OCI-LY1 (cell line): ENCODE results near the gene RNGTT.

ENCODE experiments used
- H2AFZ ChIP-seq: fragments of 200-600 bp; sonication (generic), shearing (Covaris generic); 2 replicates; pipeline ENCODE4 v1.6.0; 2014; ENCODE audit warnings: antibody characterized with exemption, mild to moderate bottlenecking, low read length
- H3F3A ChIP-seq: fragments of 200-600 bp; sonication (generic), shearing (Covaris generic); 2 replicates; pipeline ENCODE4 v1.6.0; 2014; ENCODE audit warnings: mild to moderate bottlenecking, antibody characterized with exemption, low read length, moderate library complexity; ENCODE audit not compliant: insufficient read depth
- H3K27ac ChIP-seq: fragments of 200-600 bp; sonication (generic); 2 replicates; pipeline ENCODE4 v1.5.1; 2014; ENCODE audit warnings: low read length, mixed run types, mild to moderate bottlenecking, low read depth; ENCODE audit not compliant: poor library complexity, severe bottlenecking
- H3K27me3 ChIP-seq: fragments of 200-600 bp; sonication (generic); 2 replicates; pipeline ENCODE4 v1.6.0; 2014; ENCODE audit warnings: antibody characterized with exemption, mild to moderate bottlenecking, low read length, moderate library complexity; ENCODE audit not compliant: insufficient read depth
- H3K36me3 ChIP-seq: fragments of 200-600 bp; sonication (generic); 2 replicates; pipeline ENCODE4 v1.6.1; 2014; ENCODE audit warnings: mild to moderate bottlenecking, antibody characterized with exemption, low read length, moderate library complexity, mixed read lengths; ENCODE audit not compliant: insufficient read depth
- H3K4me1 ChIP-seq: fragments of 200-600 bp; sonication (generic); 2 replicates; pipeline ENCODE4 v1.5.1; 2014; ENCODE audit warnings: mild to moderate bottlenecking, low read length, moderate library complexity; ENCODE audit not compliant: insufficient read depth, severe bottlenecking
- H3K4me2 ChIP-seq: fragments of 200-600 bp; sonication (generic), shearing (Covaris generic); 2 replicates; pipeline ENCODE4 v1.6.1; 2014; ENCODE audit warnings: low read length
- H3K4me3 ChIP-seq: fragments of 200-600 bp; sonication (generic); 2 replicates; pipeline ENCODE4 v1.5.1; 2014; ENCODE audit warnings: low read length, low read depth, mild to moderate bottlenecking, mixed read lengths; ENCODE audit not compliant: poor library complexity, severe bottlenecking
- H3K79me2 ChIP-seq: fragments of 200-600 bp; shearing (Covaris generic); 2 replicates; pipeline ENCODE4 v1.6.1; 2016; ENCODE audit warnings: mixed run types, low read length, mixed read lengths; ENCODE audit not compliant: insufficient read depth
- H3K9ac ChIP-seq: fragments of 200-600 bp; sonication (generic), shearing (Covaris generic); 2 replicates; pipeline ENCODE4 v1.6.1; 2014; ENCODE audit warnings: mild to moderate bottlenecking, low read length, mixed read lengths
- H3K9me2 ChIP-seq: fragments of 200-600 bp; sonication (generic), shearing (Covaris generic); 2 replicates; pipeline ENCODE4 v1.6.1; 2014; ENCODE audit warnings: low read depth, mild to moderate bottlenecking, low read length, mixed read lengths
- H3K9me3 ChIP-seq: fragments of 200-600 bp; shearing (Covaris generic); 2 replicates; pipeline ENCODE4 v1.6.1; 2014; ENCODE audit warnings: low read length, mixed read lengths
- H4K20me1 ChIP-seq: fragments of 200-600 bp; sonication (generic), shearing (Covaris generic); 2 replicates; pipeline ENCODE4 v1.6.0; 2016; ENCODE audit warnings: mild to moderate bottlenecking, low read length; ENCODE audit not compliant: insufficient read depth
- CTCF ChIP-seq: fragments of 200-600 bp; sonication (generic), shearing (Covaris generic); IDR thresholded peaks from 2 replicates; pipeline ENCODE4 v1.5.1; 2017; ENCODE audit warnings: mild to moderate bottlenecking, antibody characterized with exemption, low read length, moderate library complexity, mixed read lengths
- EZH2 ChIP-seq: fragments of 200-600 bp; sonication (generic), shearing (Covaris generic); IDR thresholded peaks from 2 replicates; pipeline ENCODE4 v1.8.0; 2017; ENCODE audit warnings: borderline replicate concordance, mixed run types, mild to moderate bottlenecking, antibody characterized with exemption, low read length, moderate library complexity, mixed read lengths

RNGTT gene

DNA sequence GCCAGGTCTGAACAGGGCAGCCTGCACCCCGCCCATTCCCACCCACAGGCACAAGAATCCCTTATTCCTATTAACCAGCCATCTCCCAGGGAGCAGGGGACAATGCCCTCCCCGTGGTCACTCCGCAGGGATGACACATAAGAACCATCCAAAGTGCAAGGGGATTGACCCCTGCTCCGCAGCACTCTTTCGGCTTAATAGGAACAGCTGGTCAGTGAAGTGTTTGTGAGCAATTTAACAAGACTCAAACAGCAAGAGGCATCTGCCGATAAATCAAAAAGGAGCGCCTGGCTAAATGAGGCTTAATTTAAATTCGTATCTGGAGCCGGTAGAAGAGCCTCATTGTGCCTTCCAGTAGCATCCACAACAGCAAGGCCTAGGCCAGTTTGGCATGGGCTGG lies 389.4 kb downstream of the RNGTT start:
- H3F3A ChIP-seq: no peaks in the 10 kb centered on the region
- H3K9me3 ChIP-seq: peaks cover 8% of the 10 kb centered on the region; the same call in 1 of the 2 replicates
- no peaks in the 10 kb centered on the region for H4K20me1 ChIP-seq
- H3K4me3 ChIP-seq: no peak overlapping the region
- H3K27me3 ChIP-seq: no peaks in the 10 kb centered on the region
- H3K79me2 ChIP-seq: no peaks in the 10 kb centered on the region
- no peak overlapping the region for H3K4me2 ChIP-seq
- TF ChIP-seq EZH2 (no peak), CTCF (no peak)
- H3K4me1 ChIP-seq: no peaks in the 10 kb centered on the region
- H3K9me2 ChIP-seq: no peaks in the 10 kb centered on the region
- no peaks in the 10 kb centered on the region for H3K36me3 ChIP-seq
- H3K9ac ChIP-seq: no peak overlapping the region
- H2AFZ ChIP-seq: no peak overlapping the region
- H3K27ac ChIP-seq: no peak overlapping the region

DNA sequence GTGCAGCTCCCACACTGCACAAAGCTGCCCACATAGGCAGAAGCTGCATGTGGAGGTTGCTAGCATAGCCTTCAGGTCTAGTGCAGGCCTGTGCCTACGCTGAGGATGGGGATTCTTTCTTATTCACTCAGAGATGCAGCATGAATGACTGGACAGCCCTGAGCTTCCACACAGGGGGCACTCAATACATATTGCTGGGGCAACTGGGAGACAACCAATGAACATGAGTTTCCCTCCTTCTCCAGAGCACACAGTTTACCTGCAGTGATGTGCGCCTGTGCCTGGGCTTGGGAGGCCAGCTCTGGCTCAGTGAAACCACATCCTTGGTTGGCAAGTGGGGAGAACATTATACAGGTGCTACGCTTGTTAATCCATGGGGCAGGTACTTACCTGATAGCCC lies 389.9 kb downstream of the RNGTT start:
- Histone ChIP-seq H3K9ac (no peak overlapping the region), H3K27me3 (no peaks in the 10 kb centered on the region), H3K4me3 (no peak overlapping the region), H3K79me2 (no peaks in the 10 kb centered on the region), H3K9me3 (peaks cover 11% of the 10 kb centered on the region; the same call in 1 of the 2 replicates), H3K9me2 (no peaks in the 10 kb centered on the region), H3K4me2 (no peak overlapping the region), H3K36me3 (no peaks in the 10 kb centered on the region), H3K27ac (no peak overlapping the region), H3K4me1 (no peaks in the 10 kb centered on the region), H3F3A (no peaks in the 10 kb centered on the region), H2AFZ (no peak overlapping the region), H4K20me1 (no peaks in the 10 kb centered on the region)
- TF ChIP-seq EZH2: no peak
- no peak for TF ChIP-seq CTCF

DNA sequence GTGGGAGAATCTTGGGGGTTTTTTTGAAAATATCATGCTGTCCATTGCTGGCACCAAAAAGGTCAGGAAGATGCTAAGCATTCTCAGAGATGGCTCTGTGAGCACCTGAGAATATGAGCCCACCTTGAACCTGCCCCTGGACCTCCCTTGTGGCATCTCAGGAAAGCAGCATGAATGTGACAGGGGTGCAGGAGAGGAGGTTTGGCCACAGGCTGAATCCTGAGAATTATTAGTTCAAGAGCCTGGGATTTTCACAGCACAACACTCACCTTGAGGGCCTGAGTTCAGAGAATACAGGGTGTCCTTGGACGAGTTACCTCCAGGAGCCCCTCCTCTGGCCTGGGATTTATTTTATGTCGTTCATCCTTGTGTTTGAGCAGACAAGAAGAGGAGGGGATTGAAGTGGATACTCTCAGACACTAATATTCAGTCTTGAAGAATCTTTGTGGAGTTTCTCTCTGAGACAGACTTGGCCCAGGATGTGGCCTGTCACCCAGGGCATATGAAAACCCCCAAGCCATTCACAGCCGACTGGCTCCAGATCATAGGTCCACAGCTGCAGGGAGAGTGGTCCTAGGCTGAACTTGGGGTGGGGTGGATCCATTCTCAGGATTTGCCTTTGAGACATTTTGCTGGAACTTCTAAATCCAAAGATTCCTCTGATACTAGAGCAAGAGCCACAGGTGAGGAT lies 390.8 kb downstream of the RNGTT start:
- H3K4me3 ChIP-seq: no peak overlapping the region
- H3K27ac ChIP-seq: no peak overlapping the region
- no peaks in the 10 kb centered on the region for H3K9me2 ChIP-seq
- no peaks in the 10 kb centered on the region for H3K36me3 ChIP-seq
- H3F3A ChIP-seq: no peaks in the 10 kb centered on the region
- no peaks in the 10 kb centered on the region for H4K20me1 ChIP-seq
- TF ChIP-seq CTCF (no peak), EZH2 (no peak)
- peaks cover 11% of the 10 kb centered on the region; the same call in 1 of the 2 replicates for H3K9me3 ChIP-seq
- no peak overlapping the region for H3K4me2 ChIP-seq
- no peaks in the 10 kb centered on the region for H3K79me2 ChIP-seq
- H3K4me1 ChIP-seq: peaks cover under 1% of the 10 kb centered on the region
- H2AFZ ChIP-seq: no peak overlapping the region
- no peaks in the 10 kb centered on the region for H3K27me3 ChIP-seq
- H3K9ac ChIP-seq: no peak overlapping the region
